Mucosa of rectum (tissue), 2 donors: ENCODE measurements around the gene CDH13.

Experiments used
- H3K27ac ChIP-seq, 2 donors: one replicate each; pipeline ENCODE4 v1.7.0; 2013; ENCODE audit warnings: inconsistent platforms in 2 of 2, low read depth in 2 of 2, low read length in 2 of 2
- H3K27me3 ChIP-seq, 2 donors: one replicate each; pipeline ENCODE4 v1.7.0; 2013; ENCODE audit warnings: low read length in 2 of 2; ENCODE audit not compliant: control insufficient read depth in 2 of 2, insufficient read depth in 2 of 2
- H3K36me3 ChIP-seq, 2 donors: one replicate each; pipeline ENCODE4 v1.7.0; 2013; ENCODE audit warnings: low read length in 2 of 2; ENCODE audit not compliant: control insufficient read depth in 2 of 2, insufficient read depth in 2 of 2
- H3K4me1 ChIP-seq, 2 donors: one replicate each; pipeline ENCODE4 v1.7.0; 2013; ENCODE audit warnings: low read length in 2 of 2, mild to moderate bottlenecking in 1 of 2; ENCODE audit not compliant: control insufficient read depth in 2 of 2, insufficient read depth in 2 of 2
- H3K4me3 ChIP-seq, 2 donors: one replicate each; pipeline ENCODE4 v1.7.0; 2013; ENCODE audit warnings: low read length in 2 of 2
- H3K9ac ChIP-seq, 2 donors: one replicate each; pipeline ENCODE4 v1.7.0; 2013; ENCODE audit warnings: low read length in 2 of 2, low read depth in 1 of 2, mild to moderate bottlenecking in 1 of 2
- H3K9me3 ChIP-seq, 2 donors: one replicate each; pipeline ENCODE4 v1.7.0; 2013; ENCODE audit warnings: low read length in 2 of 2; ENCODE audit not compliant: control insufficient read depth in 2 of 2
- donor health status: healthy.
- donor health status: Normal muscosa, but diverticular disease.

Gene CDH13

DNA sequence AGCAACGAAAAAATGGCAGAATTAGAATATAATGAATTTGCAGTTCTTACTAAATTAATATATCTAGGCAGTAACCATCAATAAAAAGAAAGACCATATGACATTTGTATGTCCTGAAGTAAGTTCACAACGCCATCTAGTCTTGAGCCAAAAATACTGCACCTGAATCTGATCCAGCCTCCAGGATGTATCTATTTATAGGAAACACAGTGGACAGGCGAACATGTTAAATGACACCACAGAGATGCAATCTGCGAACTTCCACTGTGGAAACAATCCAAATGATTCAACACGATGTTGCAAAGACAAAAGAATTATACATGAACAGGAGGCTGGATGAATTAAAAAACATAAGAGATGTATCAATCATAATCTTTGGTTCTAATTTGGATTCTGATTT is 197.6 kb downstream of the CDH13 start:
- Histone ChIP-seq H3K27ac (no peak overlapping the region), H3K4me1 (no peaks in the 10 kb centered on the region), H3K27me3 (no peaks in the 10 kb centered on the region), H3K9me3 (peaks cover 0 to 2% of the 10 kb centered on the region in 2 donors), H3K36me3 (no peaks in the 10 kb centered on the region), H3K9ac (no peak overlapping the region), H3K4me3 (no peak overlapping the region)

DNA sequence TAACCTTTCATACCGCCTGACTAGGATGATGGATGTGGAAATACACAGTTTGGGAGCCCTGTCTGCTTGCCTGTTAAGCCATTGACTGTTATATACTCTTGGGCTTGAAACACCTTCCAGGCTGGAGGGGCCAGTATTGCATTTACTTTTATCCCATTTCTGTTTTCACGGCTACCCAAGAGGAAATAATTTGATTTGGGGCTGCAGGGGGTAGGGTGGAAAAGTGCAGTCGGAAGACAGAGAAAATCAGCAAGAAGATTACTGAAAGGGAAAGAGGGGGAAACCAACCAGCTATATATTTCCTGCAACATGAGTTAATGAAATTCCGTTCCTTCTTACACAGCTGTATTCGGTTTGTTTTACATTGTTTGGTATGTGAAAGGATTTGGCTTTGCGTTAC is 202.5 kb downstream of the CDH13 start:
- no peaks in the 10 kb centered on the region for H3K27me3 ChIP-seq
- no peak overlapping the region for H3K9ac ChIP-seq
- H3K36me3 ChIP-seq, result no peaks in the 10 kb centered on the region
- H3K4me1 ChIP-seq, result no peaks in the 10 kb centered on the region
- H3K9me3 ChIP-seq, result no peaks in the 10 kb centered on the region
- no peak overlapping the region for H3K4me3 ChIP-seq
- H3K27ac ChIP-seq, result no peak overlapping the region

DNA sequence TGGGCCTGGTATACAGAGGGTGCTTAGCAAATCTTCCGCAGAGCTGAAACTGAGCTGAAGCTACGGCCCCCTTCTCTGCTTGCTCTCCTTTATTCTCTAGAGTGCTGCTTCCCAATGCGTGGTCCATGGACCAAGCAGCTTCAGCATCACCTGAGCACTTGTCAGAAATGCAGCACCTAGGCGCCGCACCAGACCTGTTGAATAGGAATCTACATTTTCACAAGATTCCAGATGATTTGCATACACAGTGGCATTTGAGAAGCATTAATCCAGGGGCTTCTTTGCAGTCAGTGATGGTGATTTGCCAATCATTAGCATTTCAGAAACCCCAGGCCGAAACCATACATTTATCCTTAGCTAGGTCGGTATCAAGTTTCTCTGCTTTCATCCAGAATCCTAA is 204.2 kb downstream of the CDH13 start:
- Histone ChIP-seq H3K27me3 (no peaks in the 10 kb centered on the region), H3K27ac (no peak overlapping the region), H3K9ac (no peak overlapping the region), H3K4me3 (no peak overlapping the region), H3K9me3 (no peaks in the 10 kb centered on the region), H3K36me3 (no peaks in the 10 kb centered on the region), H3K4me1 (no peaks in the 10 kb centered on the region)

DNA sequence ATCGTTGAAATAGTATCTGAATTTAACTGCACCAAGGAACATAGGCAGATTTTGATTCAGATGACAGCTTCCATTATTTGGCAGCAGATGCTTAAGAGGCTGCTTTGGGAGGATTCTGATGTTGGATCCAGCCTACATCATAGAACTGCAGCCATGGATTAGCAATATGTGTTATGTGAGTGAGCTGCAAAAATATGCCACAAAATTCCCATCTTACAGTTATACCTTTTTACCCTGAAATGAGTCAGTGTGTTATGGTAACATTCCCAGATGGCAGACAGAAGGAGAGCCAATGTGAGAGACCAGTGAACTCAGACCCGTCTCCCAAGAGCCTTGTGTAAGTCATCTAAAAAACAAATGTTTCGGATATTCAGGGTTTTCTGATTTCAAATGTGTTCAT is 206.1 kb downstream of the CDH13 start:
- H3K4me1 ChIP-seq, result no peaks in the 10 kb centered on the region
- H3K4me3 ChIP-seq, result no peak overlapping the region
- no peak overlapping the region for H3K9ac ChIP-seq
- H3K27ac ChIP-seq, result no peak overlapping the region
- no peaks in the 10 kb centered on the region for H3K36me3 ChIP-seq
- H3K9me3 ChIP-seq, result no peaks in the 10 kb centered on the region
- no peaks in the 10 kb centered on the region for H3K27me3 ChIP-seq

DNA sequence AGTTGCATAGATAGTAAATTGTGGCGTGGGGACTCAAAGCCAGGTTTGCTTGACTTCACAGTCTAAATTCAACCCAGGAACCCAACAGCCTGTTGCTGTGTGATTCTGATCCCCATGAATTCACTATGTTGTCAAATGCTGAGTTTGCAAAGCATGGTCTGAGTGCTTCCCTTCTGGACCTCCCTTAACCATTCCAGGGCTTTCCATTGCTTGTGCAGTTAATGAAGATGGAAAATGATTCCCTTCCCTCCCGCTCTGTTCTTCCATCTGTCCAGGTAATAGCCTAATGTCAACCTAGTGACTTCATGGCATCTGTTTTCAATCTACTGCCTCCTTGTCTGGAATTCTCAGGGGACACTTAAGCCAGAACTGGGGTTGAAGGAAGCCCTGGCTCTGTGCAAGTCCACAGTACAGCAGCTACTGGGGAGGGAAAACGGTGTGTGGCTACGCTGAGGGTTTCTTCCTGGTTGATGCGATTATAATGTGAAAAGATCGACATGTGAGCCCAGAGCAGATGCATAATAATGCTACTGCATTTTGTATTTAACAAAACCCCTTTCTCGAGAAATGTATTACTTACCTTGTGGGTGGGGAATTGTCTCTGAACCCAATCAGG is 206.7 kb downstream of the CDH13 start:
- no peak overlapping the region for H3K9ac ChIP-seq
- H3K9me3 ChIP-seq, result no peaks in the 10 kb centered on the region
- H3K4me3 ChIP-seq, result no peak overlapping the region
- H3K27me3 ChIP-seq, result no peaks in the 10 kb centered on the region
- H3K4me1 ChIP-seq, result no peaks in the 10 kb centered on the region
- H3K36me3 ChIP-seq, result no peaks in the 10 kb centered on the region
- H3K27ac ChIP-seq, result no peak overlapping the region

DNA sequence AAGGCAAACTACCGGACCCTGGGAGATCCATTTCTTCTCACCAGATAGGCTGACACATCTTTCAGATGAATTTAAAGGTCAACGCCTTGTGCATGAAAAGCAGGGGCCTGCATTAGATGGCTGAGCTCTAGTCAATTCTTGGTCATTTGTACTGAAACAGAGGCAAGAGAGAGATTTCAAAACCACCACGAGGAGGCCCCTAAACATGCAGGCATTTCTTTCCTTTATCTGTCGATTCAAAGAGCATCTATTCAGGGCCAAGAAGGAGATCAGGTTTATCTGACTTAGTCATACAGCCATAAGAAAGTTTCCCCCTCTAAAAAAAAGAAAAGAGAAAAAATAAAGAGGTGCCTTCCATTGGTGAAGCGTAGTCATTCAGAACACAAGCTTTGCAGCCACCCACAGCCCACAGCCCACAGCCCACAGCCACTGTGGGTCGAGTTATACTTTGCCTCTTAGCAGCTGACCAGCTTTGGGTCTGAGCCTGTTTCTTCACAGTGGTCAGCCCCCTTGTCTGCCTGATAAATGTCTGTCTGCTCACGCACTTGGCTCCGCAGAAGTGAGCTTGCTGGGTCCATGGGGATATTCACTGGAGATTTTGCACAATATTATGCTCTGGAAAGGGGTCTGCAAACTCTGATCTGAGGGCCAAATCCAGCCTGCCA is 207.5 kb downstream of the CDH13 start:
- Histone ChIP-seq H3K27me3 (no peaks in the 10 kb centered on the region), H3K4me1 (no peaks in the 10 kb centered on the region), H3K4me3 (no peak overlapping the region), H3K27ac (no peak overlapping the region), H3K36me3 (no peaks in the 10 kb centered on the region), H3K9me3 (no peaks in the 10 kb centered on the region), H3K9ac (no peak overlapping the region)

DNA sequence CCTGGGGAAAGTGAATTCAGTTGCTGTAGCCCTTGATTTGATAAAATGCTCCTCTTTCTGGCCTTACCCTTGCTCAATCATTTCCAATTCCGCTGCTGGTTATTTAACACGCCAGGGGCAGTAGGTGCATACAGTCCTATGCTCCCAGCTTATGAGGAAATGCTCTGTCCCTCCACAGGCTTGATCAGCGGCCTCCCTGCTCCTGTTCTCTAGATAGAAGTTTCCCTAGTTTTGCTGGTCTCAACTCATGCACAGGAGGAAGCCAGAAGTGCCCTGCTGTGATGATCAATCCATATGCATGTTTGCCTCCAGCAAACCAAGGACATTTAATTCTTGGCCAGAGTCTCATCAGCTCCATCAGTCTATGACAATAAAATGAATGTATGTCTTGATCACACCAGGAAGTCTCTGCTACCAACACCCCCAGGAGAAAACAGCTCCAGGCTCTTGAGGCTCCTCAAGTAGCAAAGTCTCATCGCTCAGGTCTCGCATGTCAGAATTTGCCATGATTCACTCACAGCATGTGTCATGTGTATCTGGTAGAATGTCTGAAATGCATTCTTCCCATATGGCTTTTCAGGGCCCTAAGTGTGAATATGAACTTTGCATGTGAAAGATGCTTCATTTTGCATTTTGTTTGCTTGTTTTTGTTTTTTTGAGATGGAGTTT is 208.9 kb downstream of the CDH13 start:
- H3K36me3 ChIP-seq, result no peaks in the 10 kb centered on the region
- no peaks in the 10 kb centered on the region for H3K9me3 ChIP-seq
- H3K27ac ChIP-seq, result no peak overlapping the region
- no peak overlapping the region for H3K9ac ChIP-seq
- H3K4me1 ChIP-seq, result no peaks in the 10 kb centered on the region
- no peaks in the 10 kb centered on the region for H3K27me3 ChIP-seq
- H3K4me3 ChIP-seq, result no peak overlapping the region

DNA sequence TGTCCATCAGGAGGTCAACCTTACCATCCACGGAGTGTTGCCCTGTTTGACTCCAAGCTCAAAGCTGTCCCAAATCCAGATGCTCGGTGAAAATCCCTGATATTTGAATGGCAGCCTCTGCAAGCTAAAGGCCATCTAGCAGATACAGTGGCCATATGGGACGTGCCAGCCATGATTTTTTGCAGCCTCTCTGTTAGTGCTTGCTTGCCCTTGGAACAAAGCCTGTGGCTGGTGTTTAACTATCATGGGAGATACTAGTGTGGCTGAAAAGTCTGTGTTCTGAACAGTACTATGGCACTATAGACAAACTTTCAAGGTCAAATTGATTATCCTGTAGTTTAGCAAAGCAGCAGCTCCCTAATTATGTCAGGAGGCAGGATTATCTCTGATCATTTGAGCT is 214.3 kb downstream of the CDH13 start:
- Histone ChIP-seq H3K27me3 (no peaks in the 10 kb centered on the region), H3K4me3 (no peak overlapping the region), H3K9me3 (no peaks in the 10 kb centered on the region), H3K36me3 (no peaks in the 10 kb centered on the region), H3K9ac (no peak overlapping the region), H3K4me1 (no peaks in the 10 kb centered on the region), H3K27ac (no peak overlapping the region)

DNA sequence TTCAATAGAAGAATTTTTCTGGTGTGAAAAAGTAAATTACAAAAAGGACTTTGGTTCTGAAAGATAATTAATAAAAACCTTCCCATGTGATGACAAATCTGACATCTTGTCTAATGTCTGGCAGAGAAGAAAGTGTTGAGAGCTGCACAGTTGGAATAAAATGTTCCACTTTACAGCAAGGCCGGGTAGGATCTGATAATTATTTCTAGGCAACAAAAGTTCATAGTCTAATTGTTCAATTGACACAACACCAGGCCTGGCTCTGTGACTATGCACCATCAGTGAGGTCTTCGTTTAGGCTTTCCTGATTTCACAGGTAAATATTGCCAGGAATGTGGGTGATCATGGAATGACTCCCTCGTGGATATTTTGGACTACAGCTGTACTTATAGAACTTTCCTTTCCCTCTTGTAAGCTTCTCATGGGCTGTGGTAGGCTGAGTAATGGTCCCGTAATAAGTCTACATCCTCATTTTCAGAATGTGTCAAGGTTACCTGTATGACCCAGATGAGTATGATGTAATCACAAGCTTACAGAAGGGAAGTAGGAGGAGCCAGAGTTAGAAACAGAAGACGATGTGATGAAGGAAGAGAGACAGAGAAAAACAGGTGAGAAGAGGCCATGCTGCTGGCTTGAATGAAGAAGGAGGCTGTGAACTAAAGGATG is 217.0 kb downstream of the CDH13 start:
- Histone ChIP-seq H3K4me3 (no peak overlapping the region), H3K9me3 (no peaks in the 10 kb centered on the region), H3K27ac (no peak overlapping the region), H3K4me1 (no peaks in the 10 kb centered on the region), H3K36me3 (no peaks in the 10 kb centered on the region), H3K9ac (no peak overlapping the region), H3K27me3 (no peaks in the 10 kb centered on the region)

DNA sequence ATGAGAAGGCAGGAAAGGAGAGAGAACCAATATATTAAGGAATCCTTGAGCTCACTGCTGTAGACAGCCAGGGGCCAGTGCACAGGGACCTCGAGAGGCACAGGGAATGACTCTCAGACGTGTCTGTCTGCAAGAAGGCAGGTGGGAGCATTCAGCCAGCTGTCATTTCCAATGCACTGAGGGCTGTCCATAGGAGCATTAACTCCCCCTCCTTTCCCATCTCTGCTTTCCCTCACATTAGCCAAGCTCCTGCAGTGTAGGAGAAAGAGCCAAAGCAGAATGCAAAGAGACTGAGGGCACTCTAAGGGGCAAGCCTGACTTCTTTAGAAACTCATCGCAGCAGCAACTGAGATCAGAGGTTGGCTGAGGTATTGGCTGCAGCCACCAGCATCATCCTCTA is 218.3 kb downstream of the CDH13 start:
- no peaks in the 10 kb centered on the region for H3K4me1 ChIP-seq
- no peaks in the 10 kb centered on the region for H3K27me3 ChIP-seq
- no peak overlapping the region for H3K9ac ChIP-seq
- no peak overlapping the region for H3K27ac ChIP-seq
- no peaks in the 10 kb centered on the region for H3K9me3 ChIP-seq
- H3K4me3 ChIP-seq, result no peak overlapping the region
- no peaks in the 10 kb centered on the region for H3K36me3 ChIP-seq
